Loucy (cell line): Measurements from ENCODE around the gene CD180.

Experiments used
- H2AFZ ChIP-seq: fragments of 200-600 bp; sonication (generic); 2 replicates; pipeline ENCODE4 v1.6.0; 2016; ENCODE audit warnings: antibody characterized with exemption, mild to moderate bottlenecking, low read length, moderate library complexity
- H3F3A ChIP-seq: fragments of 200-600 bp; 2 replicates; pipeline ENCODE4 v1.6.0; 2016; ENCODE audit warnings: antibody characterized with exemption, low read depth, mild to moderate bottlenecking
- H3K27me3 ChIP-seq: fragments of 200-600 bp; sonication (generic); 2 replicates; pipeline ENCODE4 v1.6.1; 2014; ENCODE audit warnings: low read length, mild to moderate bottlenecking; ENCODE audit not compliant: insufficient read depth, poor library complexity, severe bottlenecking
- H3K36me3 ChIP-seq: fragments of 200-600 bp; sonication (generic); 2 replicates; pipeline ENCODE4 v1.6.1; 2016; ENCODE audit warnings: low read length; ENCODE audit not compliant: insufficient read depth
- H3K4me1 ChIP-seq: fragments of 200-600 bp; sonication (generic); 2 replicates; pipeline ENCODE4 v1.5.1; 2014; ENCODE audit warnings: low read length, mild to moderate bottlenecking; ENCODE audit not compliant: insufficient read depth, poor library complexity, severe bottlenecking
- H3K4me2 ChIP-seq: fragments of 200-600 bp; sonication (generic); 2 replicates; pipeline ENCODE4 v1.6.0; 2014; ENCODE audit warnings: antibody characterized with exemption, low read length, low read depth, mild to moderate bottlenecking; ENCODE audit not compliant: poor library complexity, severe bottlenecking
- H3K4me3 ChIP-seq: fragments of 200-600 bp; sonication (generic); 2 replicates; pipeline ENCODE4 v1.5.1; 2014; ENCODE audit warnings: low read length, mild to moderate bottlenecking, mixed read lengths; ENCODE audit not compliant: poor library complexity, severe bottlenecking
- H3K79me2 ChIP-seq: fragments of 200-600 bp; sonication (generic); 2 replicates; pipeline ENCODE4 v1.6.1; 2014; ENCODE audit warnings: low read length; ENCODE audit not compliant: insufficient read depth
- H3K9ac ChIP-seq: fragments of 200-600 bp; sonication (generic); 2 replicates; pipeline ENCODE4 v1.6.0; 2014; ENCODE audit warnings: mild to moderate bottlenecking, low read depth, low read length, moderate library complexity; ENCODE audit not compliant: poor library complexity, severe bottlenecking
- H3K9me2 ChIP-seq: fragments of 200-600 bp; sonication (generic); replicated peaks from 2 replicates; pipeline ENCODE4 v1.6.1; 2016; ENCODE audit warnings: low read depth, low read length, mixed read lengths
- H3K9me3 ChIP-seq: fragments of 200-600 bp; sonication (generic); 2 replicates; pipeline ENCODE4 v1.6.1; 2014; ENCODE audit warnings: mild to moderate bottlenecking, antibody characterized with exemption, low read length, low read depth; ENCODE audit not compliant: insufficient read depth
- H4K20me1 ChIP-seq: fragments of 200-600 bp; sonication (generic); 2 replicates; pipeline ENCODE4 v1.6.0; 2014; ENCODE audit warnings: antibody characterized with exemption, low read length, mild to moderate bottlenecking; ENCODE audit not compliant: insufficient read depth, poor library complexity, severe bottlenecking
- EZH2phosphoT487 ChIP-seq: fragments of 200-600 bp; IDR thresholded peaks from 2 replicates; pipeline ENCODE4 v1.6.1; 2018; ENCODE audit warnings: antibody characterized with exemption, mild to moderate bottlenecking, moderate library complexity, borderline replicate concordance
- TF ChIP-seq, protein P1 (sequence below): fragments of 200-600 bp; sonication (generic); conservative IDR thresholded peaks from 2 replicates; pipeline ENCODE4 v1.5.1; 2014; ENCODE audit warnings: mild to moderate bottlenecking, antibody characterized with exemption, low read length

CD180 gene

GRCh38 chr5:67165526-67166459 is 30.8 kb downstream of the CD180 start:
- H3K9me2 ChIP-seq: no peaks in the 10 kb centered on the region
- H3K4me2 ChIP-seq: peak overlapping the region; percentile 72
- TF ChIP-seq, protein P1, sequence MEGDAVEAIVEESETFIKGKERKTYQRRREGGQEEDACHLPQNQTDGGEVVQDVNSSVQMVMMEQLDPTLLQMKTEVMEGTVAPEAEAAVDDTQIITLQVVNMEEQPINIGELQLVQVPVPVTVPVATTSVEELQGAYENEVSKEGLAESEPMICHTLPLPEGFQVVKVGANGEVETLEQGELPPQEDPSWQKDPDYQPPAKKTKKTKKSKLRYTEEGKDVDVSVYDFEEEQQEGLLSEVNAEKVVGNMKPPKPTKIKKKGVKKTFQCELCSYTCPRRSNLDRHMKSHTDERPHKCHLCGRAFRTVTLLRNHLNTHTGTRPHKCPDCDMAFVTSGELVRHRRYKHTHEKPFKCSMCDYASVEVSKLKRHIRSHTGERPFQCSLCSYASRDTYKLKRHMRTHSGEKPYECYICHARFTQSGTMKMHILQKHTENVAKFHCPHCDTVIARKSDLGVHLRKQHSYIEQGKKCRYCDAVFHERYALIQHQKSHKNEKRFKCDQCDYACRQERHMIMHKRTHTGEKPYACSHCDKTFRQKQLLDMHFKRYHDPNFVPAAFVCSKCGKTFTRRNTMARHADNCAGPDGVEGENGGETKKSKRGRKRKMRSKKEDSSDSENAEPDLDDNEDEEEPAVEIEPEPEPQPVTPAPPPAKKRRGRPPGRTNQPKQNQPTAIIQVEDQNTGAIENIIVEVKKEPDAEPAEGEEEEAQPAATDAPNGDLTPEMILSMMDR: peak; percentile 71
- no peak for TF ChIP-seq EZH2phosphoT487
- H3K9ac ChIP-seq: peak overlapping the region; percentile 86
- H3K36me3 ChIP-seq: peaks cover 32% of the 10 kb centered on the region; the same call in 1 of the 2 replicates
- H3K9me3 ChIP-seq: no peaks in the 10 kb centered on the region
- H4K20me1 ChIP-seq: no peaks in the 10 kb centered on the region
- no peaks in the 10 kb centered on the region for H3F3A ChIP-seq
- peaks cover 5% of the 10 kb centered on the region for H3K4me1 ChIP-seq
- H2AFZ ChIP-seq: peak overlapping the region; percentile 57; the same call in 1 of the 2 replicates
- H3K79me2 ChIP-seq: peaks cover 10% of the 10 kb centered on the region; the same call in 1 of the 2 replicates
- H3K4me3 ChIP-seq: peak overlapping the region; percentile 69
- no peaks in the 10 kb centered on the region for H3K27me3 ChIP-seq

GRCh38 chr5:67164856-67165525 is 31.6 kb downstream of the CD180 start:
- Histone ChIP-seq H3K27me3 (no peaks in the 10 kb centered on the region), H3K4me3 (peak overlapping the region; percentile 69), H3K9ac (peak overlapping the region; percentile 86), H3K36me3 (peaks cover 32% of the 10 kb centered on the region; the same call in 1 of the 2 replicates), H3F3A (no peaks in the 10 kb centered on the region), H3K9me3 (no peaks in the 10 kb centered on the region), H3K4me2 (peak overlapping the region; percentile 72), H3K79me2 (peaks cover 10% of the 10 kb centered on the region; the same call in 1 of the 2 replicates), H3K4me1 (peaks cover 5% of the 10 kb centered on the region), H3K9me2 (no peaks in the 10 kb centered on the region), H2AFZ (no peak overlapping the region), H4K20me1 (no peaks in the 10 kb centered on the region)
- no peak for TF ChIP-seq EZH2phosphoT487
- TF ChIP-seq, protein P1: no peak

DNA sequence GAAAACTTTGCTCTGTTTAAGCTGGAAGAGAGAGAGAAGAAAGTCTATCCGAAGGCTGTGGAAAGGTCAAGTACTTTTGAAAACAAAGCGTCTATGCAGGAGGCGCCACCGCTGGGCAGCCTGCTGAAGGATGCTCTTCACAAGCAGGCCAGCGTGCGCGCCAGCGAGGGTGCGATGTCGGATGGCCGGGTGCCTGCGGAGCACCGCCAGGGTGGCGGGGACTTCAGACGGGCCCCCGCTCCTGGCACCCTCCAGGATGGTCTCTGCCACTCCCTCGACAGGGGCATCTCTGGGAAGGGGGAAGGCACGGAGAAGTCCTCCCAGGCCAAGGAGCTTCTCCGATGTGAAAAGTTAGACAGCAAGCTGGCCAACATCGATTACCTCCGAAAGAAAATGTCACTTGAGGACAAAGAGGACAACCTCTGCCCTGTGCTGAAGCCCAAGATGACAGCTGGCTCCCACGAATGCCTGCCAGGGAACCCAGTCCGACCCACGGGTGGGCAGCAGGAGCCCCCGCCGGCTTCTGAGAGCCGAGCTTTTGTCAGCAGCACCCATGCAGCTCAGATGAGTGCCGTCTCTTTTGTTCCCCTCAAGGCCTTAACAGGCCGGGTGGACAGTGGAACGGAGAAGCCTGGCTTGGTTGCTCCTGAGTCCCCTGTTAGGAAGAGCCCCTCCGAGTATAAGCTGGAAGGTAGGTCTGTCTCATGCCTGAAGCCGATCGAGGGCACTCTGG is 32.6 kb downstream of the CD180 start:
- H4K20me1 ChIP-seq: no peaks in the 10 kb centered on the region
- peaks cover 13% of the 10 kb centered on the region for H3K4me1 ChIP-seq
- H2AFZ ChIP-seq: no peak overlapping the region
- H3K4me2 ChIP-seq: no peak overlapping the region
- H3K27me3 ChIP-seq: no peaks in the 10 kb centered on the region
- peaks cover 10% of the 10 kb centered on the region; the same call in 1 of the 2 replicates for H3K79me2 ChIP-seq
- H3K9me2 ChIP-seq: no peaks in the 10 kb centered on the region
- no peaks in the 10 kb centered on the region for H3F3A ChIP-seq
- TF ChIP-seq EZH2phosphoT487: no peak
- TF ChIP-seq, protein P1: no peak
- H3K36me3 ChIP-seq: peaks cover 32% of the 10 kb centered on the region; the same call in 1 of the 2 replicates
- H3K9me3 ChIP-seq: no peaks in the 10 kb centered on the region
- no peak overlapping the region for H3K9ac ChIP-seq
- no peak overlapping the region for H3K4me3 ChIP-seq
